ENCODE data around the gene IRX1. TPM values are rescaled to one million over a fixed set of nuclear protein-coding genes. Genes with fewer than 3 reads are reported as not detected.

The IRX1 gene
- total RNA-seq, 1 donor from 2014 or later = not detected

GRCh38 chr5:3606121-3606831, 10.6 kb downstream of the IRX1 start:
- Mint-ChIP-seq H3K36me3 (ENCODE audit: low read depth) (no peaks in the 10 kb centered on the region), H3K27me3 (peaks cover 45% of the 10 kb centered on the region), H3K9me3 (peaks cover 4% of the 10 kb centered on the region), H3K27ac (no peak overlapping the region), H3K4me1 (no peaks in the 10 kb centered on the region), H3K4me3 (no peak overlapping the region)
- DNase-seq = no peak
- intact Hi-C loops (cut with micrococcal nuclease) = no loop called here

- H3K36me3 Mint-ChIP-seq (ENCODE audit: low read depth) = no peaks in the 10 kb centered on the region
- DNase-seq = no peak
- peaks cover 33% of the 10 kb centered on the region for H3K27me3 Mint-ChIP-seq
- no peak overlapping the region for H3K27ac Mint-ChIP-seq
- no peaks in the 10 kb centered on the region for H3K9me3 Mint-ChIP-seq
- no peak overlapping the region for H3K4me3 Mint-ChIP-seq
- intact Hi-C loops (cut with micrococcal nuclease) = no loop called here
- H3K4me1 Mint-ChIP-seq = no peaks in the 10 kb centered on the region
These were observed 12.0 kb downstream of the IRX1 start for GRCh38 chr5:3607541-3608181.

- intact Hi-C loops (cut with micrococcal nuclease) = no loop called here
- Mint-ChIP-seq H3K4me1 (no peaks in the 10 kb centered on the region), H3K4me3 (no peak overlapping the region), H3K36me3 (ENCODE audit: low read depth) (no peaks in the 10 kb centered on the region), H3K27ac (no peak overlapping the region), H3K9me3 (no peaks in the 10 kb centered on the region), H3K27me3 (peaks cover 20% of the 10 kb centered on the region)
- no peak for DNase-seq
These were observed 13.6 kb downstream of the IRX1 start for GRCh38 chr5:3609120-3609681.

- Mint-ChIP-seq H3K27ac (no peak overlapping the region), H3K4me3 (no peak overlapping the region), H3K9me3 (no peaks in the 10 kb centered on the region), H3K36me3 (ENCODE audit: low read depth) (no peaks in the 10 kb centered on the region), H3K4me1 (no peaks in the 10 kb centered on the region), H3K27me3 (peaks cover 5% of the 10 kb centered on the region)
- intact Hi-C loops (cut with micrococcal nuclease) = no loop called here
- no peak for DNase-seq
These were observed 17.0 kb downstream of the IRX1 start for GRCh38 chr5:3612591-3613042.

- Mint-ChIP-seq H3K4me1 (no peaks in the 10 kb centered on the region), H3K9me3 (no peaks in the 10 kb centered on the region), H3K4me3 (no peak overlapping the region), H3K27ac (no peak overlapping the region), H3K27me3 (no peaks in the 10 kb centered on the region), H3K36me3 (ENCODE audit: low read depth) (no peaks in the 10 kb centered on the region)
- no peak for DNase-seq
- intact Hi-C loops (cut with micrococcal nuclease) = no loop called here
These were observed 18.1 kb downstream of the IRX1 start for GRCh38 chr5:3613726-3614125.

- Mint-ChIP-seq H3K36me3 (ENCODE audit: low read depth) (no peaks in the 10 kb centered on the region), H3K4me1 (no peaks in the 10 kb centered on the region)
These were observed 19.6 kb downstream of the IRX1 start for GRCh38 chr5:3615217-3615616.

GRCh38 chr5:3615829-3616228, 20.2 kb downstream of the IRX1 start:
- no peaks in the 10 kb centered on the region for H3K9me3 Mint-ChIP-seq
- no peaks in the 10 kb centered on the region for H3K36me3 Mint-ChIP-seq (ENCODE audit: low read depth)
- H3K4me3 Mint-ChIP-seq = no peak overlapping the region
- H3K27ac Mint-ChIP-seq = no peak overlapping the region
- H3K27me3 Mint-ChIP-seq = no peaks in the 10 kb centered on the region
- intact Hi-C loops (cut with micrococcal nuclease) = no loop called here
- DNase-seq = no peak
- H3K4me1 Mint-ChIP-seq = no peaks in the 10 kb centered on the region

More at GRCh38 chr5:3615217-3615616, 19.6 kb downstream of the IRX1 start:
- no peak for DNase-seq
- no peaks in the 10 kb centered on the region for H3K27me3 Mint-ChIP-seq
- H3K27ac Mint-ChIP-seq = no peak overlapping the region
- no peak overlapping the region for H3K4me3 Mint-ChIP-seq
- H3K9me3 Mint-ChIP-seq = no peaks in the 10 kb centered on the region
- intact Hi-C loops (cut with micrococcal nuclease) = no loop called here

- DNase-seq = no peak
- Mint-ChIP-seq H3K27me3 (no peaks in the 10 kb centered on the region), H3K36me3 (ENCODE audit: low read depth) (no peaks in the 10 kb centered on the region), H3K9me3 (no peaks in the 10 kb centered on the region), H3K27ac (no peak overlapping the region), H3K4me3 (no peak overlapping the region), H3K4me1 (no peaks in the 10 kb centered on the region)
- intact Hi-C loops (cut with micrococcal nuclease) = no loop called here
These were observed 23.9 kb downstream of the IRX1 start for GRCh38 chr5:3619579-3619978.

- Mint-ChIP-seq H3K9me3 (no peaks in the 10 kb centered on the region), H3K27me3 (no peaks in the 10 kb centered on the region), H3K27ac (no peak overlapping the region), H3K36me3 (ENCODE audit: low read depth) (no peaks in the 10 kb centered on the region), H3K4me3 (no peak overlapping the region), H3K4me1 (no peaks in the 10 kb centered on the region)
- intact Hi-C loops (cut with micrococcal nuclease) = no loop called here
- DNase-seq = no peak
These were observed 27.3 kb downstream of the IRX1 start for GRCh38 chr5:3622961-3623360.

GRCh38 chr5:3625626-3626025, 30.0 kb downstream of the IRX1 start:
- Mint-ChIP-seq H3K27me3 (no peaks in the 10 kb centered on the region), H3K4me1 (no peaks in the 10 kb centered on the region), H3K4me3 (no peak overlapping the region), H3K27ac (no peak overlapping the region), H3K36me3 (ENCODE audit: low read depth) (no peaks in the 10 kb centered on the region), H3K9me3 (no peaks in the 10 kb centered on the region)
- DNase-seq = no peak
- intact Hi-C loops (cut with micrococcal nuclease) = no loop called here

GRCh38 chr5:3634061-3634460, 38.4 kb downstream of the IRX1 start:
- Mint-ChIP-seq H3K36me3 (ENCODE audit: low read depth) (no peaks in the 10 kb centered on the region), H3K4me3 (no peak overlapping the region), H3K9me3 (no peaks in the 10 kb centered on the region), H3K4me1 (no peaks in the 10 kb centered on the region), H3K27me3 (no peaks in the 10 kb centered on the region), H3K27ac (no peak overlapping the region)
- no peak for DNase-seq
- intact Hi-C loops (cut with micrococcal nuclease) = no loop called here

GRCh38 chr5:3639175-3639574, 43.5 kb downstream of the IRX1 start:
- H3K9me3 Mint-ChIP-seq = no peaks in the 10 kb centered on the region
- no peaks in the 10 kb centered on the region for H3K36me3 Mint-ChIP-seq (ENCODE audit: low read depth)
- no peak overlapping the region for H3K27ac Mint-ChIP-seq
- no peak for DNase-seq
- no peaks in the 10 kb centered on the region for H3K4me1 Mint-ChIP-seq
- H3K4me3 Mint-ChIP-seq = no peak overlapping the region
- no peaks in the 10 kb centered on the region for H3K27me3 Mint-ChIP-seq
- intact Hi-C loops (cut with micrococcal nuclease) = no loop called here

GRCh38 chr5:3642231-3642630, 46.6 kb downstream of the IRX1 start:
- Mint-ChIP-seq H3K4me1 (no peaks in the 10 kb centered on the region), H3K9me3 (no peaks in the 10 kb centered on the region), H3K4me3 (no peak overlapping the region), H3K36me3 (ENCODE audit: low read depth) (no peaks in the 10 kb centered on the region), H3K27me3 (no peaks in the 10 kb centered on the region), H3K27ac (no peak overlapping the region)
- no peak for DNase-seq
- intact Hi-C loops (cut with micrococcal nuclease) = no loop called here

- Mint-ChIP-seq H3K27ac (no peak overlapping the region), H3K4me3 (no peak overlapping the region), H3K9me3 (peaks cover 5% of the 10 kb centered on the region), H3K4me1 (no peaks in the 10 kb centered on the region), H3K27me3 (no peaks in the 10 kb centered on the region), H3K36me3 (ENCODE audit: low read depth) (no peaks in the 10 kb centered on the region)
- DNase-seq = no peak
- intact Hi-C loops (cut with micrococcal nuclease) = no loop called here
These were observed 54.7 kb downstream of the IRX1 start for GRCh38 chr5:3650320-3650719.
